Kidney (tissue), 14 donors: Measurements from ENCODE around the gene SLC30A4. TPM values are rescaled to one million over a fixed set of nuclear protein-coding genes. Genes with fewer than 3 reads are reported as not detected.

ENCODE experiments used
- DNase-seq, 5 donors: peaks; one replicate each; pipeline ENCODE4 v3.0.0-alpha.2; 2013 to 2020
- FAIRE-seq: peaks from 2 replicates; lab custom pipeline; 2012; peaks lifted over from hg19 to GRCh38; lab: Jason Lieb, UNC
- H3K27ac ChIP-seq, 2 donors: one replicate each; pipeline ENCODE4 v1.7.0; 2013; ENCODE audit warnings: low read depth in 2 of 2, low read length in 2 of 2, inconsistent platforms in 1 of 2
- H3K27me3 ChIP-seq: one replicate; pipeline ENCODE4 v1.7.1; 2013; ENCODE audit warnings: low read length, inconsistent platforms; ENCODE audit not compliant: control insufficient read depth, insufficient read depth
- H3K36me3 ChIP-seq, 3 donors: one replicate each; pipeline versions ENCODE4 v1.7.0 to v1.7.1; 2013; ENCODE audit warnings: low read length in 3 of 3, control low read depth in 1 of 3, inconsistent platforms in 1 of 3; ENCODE audit not compliant: insufficient read depth in 3 of 3, control insufficient read depth in 2 of 3
- H3K4me1 ChIP-seq, 3 donors: one replicate each; pipeline versions ENCODE4 v1.7.0 to v1.7.1; 2013; ENCODE audit warnings: low read length in 3 of 3, inconsistent platforms in 1 of 3, low read depth in 1 of 3; ENCODE audit not compliant: control insufficient read depth in 2 of 3, insufficient read depth in 2 of 3
- H3K4me3 ChIP-seq, 3 donors: one replicate each; pipeline versions ENCODE4 v1.7.0 to v1.8.1; 2013; ENCODE audit warnings: low read length in 3 of 3, control low read depth in 1 of 3, inconsistent platforms in 1 of 3
- H3K9ac ChIP-seq, 3 donors: one replicate each; pipeline versions ENCODE4 v1.7.0 to v1.7.1; 2013; ENCODE audit warnings: low read length in 3 of 3, control low read depth in 1 of 3, inconsistent platforms in 1 of 3
- H3K9me3 ChIP-seq, 3 donors: one replicate each; pipeline versions ENCODE4 v1.7.0 to v1.7.1; 2013; ENCODE audit warnings: low read length in 3 of 3, control low read depth in 1 of 3, inconsistent platforms in 1 of 3; ENCODE audit not compliant: control insufficient read depth in 2 of 3, insufficient read depth in 1 of 3
- CTCF ChIP-seq: IDR thresholded peaks from 3 replicates; pipeline ENCODE4 v1.5.1; 2012; ENCODE audit warnings: mild to moderate bottlenecking, moderate library complexity, borderline replicate concordance; ENCODE audit not compliant: insufficient read depth; ENCODE audit errors: extremely low read depth
- intact Hi-C: fragments of 100-400 bp; cut with DNase I; formaldehyde crosslinking; loops from one replicate; pipeline ENCODE4 v1.11.1; 2022
- polyA plus RNA-seq: library from polyadenylated mRNA; stranded (reverse); fragments of 350-450 nt; fragmentation: Illumina TruSeq; extraction: RNeasy Lipid Tissue Mini Kit (QIAGEN cat#74804); gene quantifications from one replicate; pipeline ENCODE4 v1.2.3, GENCODE V29; 2014; ENCODE audit warnings: low read depth, low replicate concordance; ENCODE audit not compliant: insufficient read depth
- total RNA-seq: library from RNA; stranded (reverse); fragmentation: NEBNext Ultra II Directional; extraction: Animal tissue kit (Norgen Biotek cat#: 25700); gene quantifications from one replicate; pipeline ENCODE4 v1.2.1, GENCODE V29; 2021
- donor health status: control.
- donor health status: control.
- donor health status: control.
- donor health status: control.
- donor health status: control.
- donor health status: DM: yes; HTN: yes; CAD: no.
- donor health status: Normal renal cell carcinoma (clear cell type).

Gene SLC30A4
- total and polyA plus RNA-seq, 2 donors from 2014 or later, result 3.1 to 7.4 TPM

- no peak for TF ChIP-seq CTCF
- intact Hi-C loops, result no loop called here
- DNase-seq, result no peak
- H3K4me3 ChIP-seq, result no peak overlapping the region
- H3K9me3 ChIP-seq, result no peaks in the 10 kb centered on the region
- FAIRE-seq, result no peak
- no peaks in the 10 kb centered on the region for H3K36me3 ChIP-seq
- no peak overlapping the region for H3K9ac ChIP-seq
- no peak overlapping the region for H3K27ac ChIP-seq
- no peaks in the 10 kb centered on the region for H3K27me3 ChIP-seq
- no peaks in the 10 kb centered on the region for H3K4me1 ChIP-seq
Measured at GRCh38 chr15:45546789-45547188, 24.2 kb upstream of the SLC30A4 start.

- H3K36me3 ChIP-seq, result no peaks in the 10 kb centered on the region
- H3K9me3 ChIP-seq, result no peaks in the 10 kb centered on the region
- DNase-seq (no peak), FAIRE-seq (no peak)
- intact Hi-C loops, result no loop called here
- H3K4me3 ChIP-seq, result no peak overlapping the region
- no peak for TF ChIP-seq CTCF
- H3K27me3 ChIP-seq, result no peaks in the 10 kb centered on the region
- no peak overlapping the region for H3K27ac ChIP-seq
- no peaks in the 10 kb centered on the region for H3K4me1 ChIP-seq
- H3K9ac ChIP-seq, result no peak overlapping the region
Measured at GRCh38 chr15:45544266-45545023, 21.9 kb upstream of the SLC30A4 start.

- Histone ChIP-seq H3K9me3 (no peaks in the 10 kb centered on the region), H3K27me3 (no peaks in the 10 kb centered on the region), H3K36me3 (no peaks in the 10 kb centered on the region), H3K4me1 (no peaks in the 10 kb centered on the region), H3K4me3 (no peak overlapping the region), H3K9ac (no peak overlapping the region), H3K27ac (no peak overlapping the region)
- intact Hi-C loops, result no loop called here
- DNase-seq, result no peak
- FAIRE-seq, result no peak
- no peak for TF ChIP-seq CTCF
Measured at GRCh38 chr15:45543051-45543450, 20.5 kb upstream of the SLC30A4 start.

- no peak overlapping the region for H3K4me3 ChIP-seq
- DNase-seq (no peak), FAIRE-seq (no peak)
- no peaks in the 10 kb centered on the region for H3K9me3 ChIP-seq
- intact Hi-C loops, result no loop called here
- no peak overlapping the region for H3K9ac ChIP-seq
- no peak overlapping the region for H3K27ac ChIP-seq
- no peak for TF ChIP-seq CTCF
- H3K36me3 ChIP-seq, result no peaks in the 10 kb centered on the region
- no peaks in the 10 kb centered on the region for H3K4me1 ChIP-seq
- no peaks in the 10 kb centered on the region for H3K27me3 ChIP-seq
Measured at GRCh38 chr15:45540531-45540930, 18.0 kb upstream of the SLC30A4 start.
